Endothelial cell of umbilical vein (primary cell): Measurements from ENCODE around the gene KLHL25. TPM values are rescaled to one million over a fixed set of nuclear protein-coding genes. Genes with fewer than 3 reads are reported as not detected.

Experiments
- BruUV-seq: library from RNA; stranded (reverse); fragments of 400-500 nt; replicated peaks from 2 replicates; lab custom pipeline; 2021; lab: Mats Ljungman, UMichigan
- CTCF ChIA-PET: fragments of 300-600, 350-600 bp; sonication (Branson Sonifier 250); formaldehyde crosslinking; loops from one replicate; lab custom pipeline; 2021; ENCODE audit warnings: antibody characterized with exemption, inconsistent platforms; lab: Charles Lee
- POLR2A ChIA-PET: fragments of 300-600, 350-600 bp; sonication (Branson Sonifier 250); formaldehyde crosslinking; loops from one replicate; lab custom pipeline; 2021; ENCODE audit warnings: antibody characterized with exemption, inconsistent platforms; lab: Charles Lee
- DNase-seq: peaks from one replicate; pipeline ENCODE4 v3.0.0-alpha.2; 2011; ENCODE audit warnings: low read depth, low spot score
- FAIRE-seq: peaks from 2 replicates; lab custom pipeline; 2011; peaks lifted over from hg19 to GRCh38; lab: Jason Lieb, UNC
- H2AFZ ChIP-seq: 2 replicates; pipeline ENCODE4 v1.6.0; 2012; ENCODE audit warnings: low read depth, low read length, control low read depth, inconsistent platforms
- H3K27ac ChIP-seq: 2 replicates; pipeline ENCODE4 v1.5.1; 2011; ENCODE audit warnings: low read depth, mild to moderate bottlenecking, control low read depth, low read length, moderate library complexity; ENCODE audit not compliant: insufficient read depth
- H3K27me3 ChIP-seq, 2 experiments: 2 replicates each; pipeline versions ENCODE4 v1.6.0 to v1.6.1; 2011; ENCODE audit warnings: low read length in 2 of 2, mixed read lengths in 1 of 2; ENCODE audit not compliant: control insufficient read depth in 2 of 2, insufficient read depth in 2 of 2
- H3K36me3 ChIP-seq, 2 experiments: 2 replicates in 1 of 2; 3 replicates in 1 of 2; pipeline ENCODE4 v1.5.1; 2011; ENCODE audit warnings: low read length in 2 of 2, mild to moderate bottlenecking in 1 of 2, moderate library complexity in 1 of 2; ENCODE audit not compliant: control insufficient read depth in 2 of 2, insufficient read depth in 2 of 2; ENCODE audit errors: extremely low read depth in 1 of 2
- H3K4me1 ChIP-seq: 3 replicates; pipeline ENCODE4 v1.5.1; 2011; ENCODE audit warnings: mild to moderate bottlenecking, low read length; ENCODE audit not compliant: control insufficient read depth, insufficient read depth; ENCODE audit errors: extremely low read depth
- H3K4me2 ChIP-seq: 2 replicates; pipeline ENCODE4 v1.6.1; 2011; ENCODE audit warnings: low read length, control low read depth, mixed read lengths; ENCODE audit not compliant: insufficient read depth
- H3K4me3 ChIP-seq, 3 experiments: fragments of 200-600 bp in 1 of 3; sonication (generic), shearing (Covaris generic) in 1 of 3; replicated peaks in 1 of 3; 2 replicates each; pipeline ENCODE4 v1.5.1; 2011 to 2016; ENCODE audit warnings: control low read depth in 3 of 3, low read length in 3 of 3, mild to moderate bottlenecking in 2 of 3, inconsistent platforms in 1 of 3, low read depth in 1 of 3, moderate library complexity in 1 of 3; ENCODE audit not compliant: insufficient read depth in 1 of 3
- H3K79me2 ChIP-seq: 2 replicates; pipeline ENCODE4 v1.6.0; 2012; ENCODE audit warnings: low read length, inconsistent platforms; ENCODE audit not compliant: control insufficient read depth, insufficient read depth
- H3K9ac ChIP-seq: replicated peaks from 2 replicates; pipeline ENCODE3; 2011; ENCODE audit warnings: low read length, control low read depth; ENCODE audit not compliant: insufficient read depth; ENCODE audit errors: extremely low read depth
- H3K9me1 ChIP-seq: replicated peaks from 3 replicates; pipeline ENCODE4 v1.6.0; 2011; ENCODE audit warnings: mild to moderate bottlenecking, low read length; ENCODE audit not compliant: control insufficient read depth, insufficient read depth; ENCODE audit errors: extremely low read depth
- H3K9me3 ChIP-seq: replicated peaks from 2 replicates; pipeline ENCODE4 v1.5.1; 2012; ENCODE audit warnings: low read length, inconsistent platforms; ENCODE audit not compliant: control insufficient read depth, insufficient read depth
- H4K20me1 ChIP-seq: replicated peaks from 2 replicates; pipeline ENCODE3; 2011; ENCODE audit warnings: mild to moderate bottlenecking, low read length; ENCODE audit not compliant: control insufficient read depth, insufficient read depth; ENCODE audit errors: extremely low read depth
- CTCF ChIP-seq, 2 donors: IDR thresholded peaks; 1 replicate in 1 of 2; 2 replicates in 1 of 2; pipeline ENCODE4 v1.5.1; 2011; ENCODE audit warnings: low read length in 2 of 2, mild to moderate bottlenecking in 2 of 2, moderate library complexity in 2 of 2, control low read depth in 1 of 2, inconsistent platforms in 1 of 2, low read depth in 1 of 2; ENCODE audit not compliant: insufficient read depth in 1 of 2; ENCODE audit errors: extremely low read depth in 1 of 2
- EZH2 ChIP-seq: IDR thresholded peaks from 2 replicates; pipeline ENCODE4 v1.6.1; 2012; ENCODE audit warnings: borderline replicate concordance, low read depth, mild to moderate bottlenecking, moderate library complexity, low read length, inconsistent platforms; ENCODE audit not compliant: severe bottlenecking
- FOS ChIP-seq: IDR thresholded peaks from 2 replicates; pipeline ENCODE4 v1.6.1; 2011; ENCODE audit warnings: mild to moderate bottlenecking, low read length, moderate library complexity, borderline replicate concordance; ENCODE audit not compliant: insufficient read depth
- GATA2 ChIP-seq: IDR thresholded peaks from 2 replicates; pipeline ENCODE4 v1.7.0; 2011; ENCODE audit warnings: low read depth, mild to moderate bottlenecking, moderate library complexity, mixed read lengths, low read length; ENCODE audit not compliant: insufficient read length, insufficient read depth
- JUN ChIP-seq: IDR thresholded peaks from 2 replicates; pipeline ENCODE4 v1.6.1; 2011; ENCODE audit warnings: borderline replicate concordance, low read depth; ENCODE audit not compliant: insufficient read length, insufficient read depth
- MAX ChIP-seq: IDR thresholded peaks from 2 replicates; pipeline ENCODE4 v1.6.1; 2011; ENCODE audit not compliant: insufficient read depth, insufficient read length
- MYC ChIP-seq: IDR thresholded peaks from one replicate; pipeline ENCODE4 v1.6.1; 2011; ENCODE audit warnings: mild to moderate bottlenecking, low read depth, low read length
- POLR2A ChIP-seq: IDR thresholded peaks from 2 replicates; pipeline ENCODE4 v1.6.1; 2012; ENCODE audit warnings: low read depth, mild to moderate bottlenecking, control low read depth, low read length
- POLR2AphosphoS5 ChIP-seq: IDR thresholded peaks from 2 replicates; pipeline ENCODE4 v1.6.1; 2012; ENCODE audit warnings: low read depth, mild to moderate bottlenecking, control low read depth, low read length, moderate library complexity; ENCODE audit not compliant: insufficient read depth
- dilution Hi-C: fragments of 300-500 bp; cut with MboI; formaldehyde crosslinking; loops from one replicate; pipeline ENCODE4 v1.15.0; 2019; ENCODE audit warnings: low sequenced_read_pairs; ENCODE audit not compliant: extremely low pct_ligation_motif_present
- intact Hi-C: fragments of 100-400 bp; cut with micrococcal nuclease; formaldehyde crosslinking; loops from one replicate; pipeline ENCODE4 v1.10.0; 2022
- polyA plus RNA-seq, 4 experiments: library from polyadenylated mRNA; depleted of rRNA in 3 of 4; stranded (reverse) in 3 of 4; unstranded in 1 of 4; fragments of >200 nt; gene quantifications; 2 replicates each; pipeline versions ENCODE4 v1.2.1 to v1.2.3, GENCODE V29; 2011 to 2012; ENCODE audit warnings: missing spikeins in 1 of 4
- total RNA-seq: library from RNA; stranded (reverse); gene quantifications from 2 replicates; pipeline ENCODE4 v1.2.3, GENCODE V29; 2021

The KLHL25 gene
- total and polyA plus RNA-seq, 2 donors (not counting 3 experiments of a cell fraction or from before 2014, with no cell fraction given) = 5.4 to 6.4 TPM

GRCh38 chr15:85834651-85835050, 39.9 kb upstream of the KLHL25 start:
- DNase-seq (no peak), FAIRE-seq (no peak)
- Histone ChIP-seq H3K9ac (no peak overlapping the region), H3K27me3 (peaks cover 4 to 5% of the 10 kb centered on the region in 2 experiments), H3K79me2 (no peaks in the 10 kb centered on the region), H3K36me3 (no peaks in the 10 kb centered on the region), H4K20me1 (no peaks in the 10 kb centered on the region), H3K4me1 (no peaks in the 10 kb centered on the region), H3K27ac (no peak overlapping the region), H3K9me3 (no peaks in the 10 kb centered on the region), H2AFZ (no peak overlapping the region), H3K4me3 (no peak overlapping the region), H3K4me2 (no peak overlapping the region), H3K9me1 (no peaks in the 10 kb centered on the region)
- ChIA-PET POLR2A (no interaction called here), CTCF (interaction anchor here (0.8 to 2.5 kb wide), 3 partner anchors 8 to 105 kb away, joined by 3 to 7 read pairs (median 6); no protein-coding TSS in a partner anchor)
- BruUV-seq = no TSS peak
- intact Hi-C loops = no loop called here
- dilution Hi-C loops = no loop called here
- TF ChIP-seq POLR2AphosphoS5 = no peak

GRCh38 chr15:85832394-85832793, 37.7 kb upstream of the KLHL25 start:
- Histone ChIP-seq H3K4me1 (no peaks in the 10 kb centered on the region), H2AFZ (no peak overlapping the region), H3K9ac (no peak overlapping the region), H4K20me1 (no peaks in the 10 kb centered on the region), H3K4me3 (no peak overlapping the region), H3K27me3 (peaks cover 4 to 5% of the 10 kb centered on the region in 2 experiments), H3K36me3 (no peaks in the 10 kb centered on the region), H3K79me2 (no peaks in the 10 kb centered on the region), H3K27ac (no peak overlapping the region), H3K9me3 (no peaks in the 10 kb centered on the region), H3K4me2 (no peak overlapping the region), H3K9me1 (no peaks in the 10 kb centered on the region)
- BruUV-seq = no TSS peak
- ChIA-PET CTCF (interaction anchor here (1.1 to 4.1 kb wide), 6 partner anchors 10 to 104 kb away, joined by 3 to 37 read pairs (median 4); no protein-coding TSS in a partner anchor), POLR2A (no interaction called here)
- intact Hi-C loops (no loop called here), dilution Hi-C loops (no loop called here)
- DNase-seq = no peak
- TF ChIP-seq MYC (no peak), CTCF (IDR thresholded peaks at IDR 0.05; ENCODE audit: extremely low read depth in 1 of 2, insufficient read depth in 1 of 2, low read depth in 1 of 2, low read length in 2 of 2) (no peak), MAX (no peak), POLR2A (no peak), POLR2AphosphoS5 (no peak), JUN (no peak), GATA2 (no peak), EZH2 (no peak), FOS (no peak)
- FAIRE-seq = no peak
